ENCODE measurements around the gene QKI. TPM values are rescaled to one million over a fixed set of nuclear protein-coding genes. Genes with fewer than 3 reads are reported as not detected.

The QKI gene
- polyA plus RNA-seq, 3 donors: 183 to 211 (median 201) TPM

- no peak for DNase-seq
Measured at GRCh38 chr6:163386329-163386908, 28.1 kb upstream of the QKI start.

- DNase-seq: no peak
Measured at GRCh38 chr6:163387317-163387716, 27.2 kb upstream of the QKI start.

GRCh38 chr6:163389354-163389753 lies 25.2 kb upstream of the QKI start:
- DNase-seq: no peak

- no peak for DNase-seq
Measured at GRCh38 chr6:163390770-163391169, 23.7 kb upstream of the QKI start.

GRCh38 chr6:163391985-163392384 lies 22.5 kb upstream of the QKI start:
- no peak for DNase-seq

GRCh38 chr6:163392533-163392932 lies 22.0 kb upstream of the QKI start:
- DNase-seq: no peak

- no peak for DNase-seq
Measured at GRCh38 chr6:163393923-163394322, 20.6 kb upstream of the QKI start.

- no peak for DNase-seq
Measured at GRCh38 chr6:163394659-163395058, 19.9 kb upstream of the QKI start.

GRCh38 chr6:163395122-163395830 lies 19.2 kb upstream of the QKI start:
- DNase-seq: no peak

GRCh38 chr6:163395831-163396185 lies 18.7 kb upstream of the QKI start:
- no peak for DNase-seq

- DNase-seq: no peak
Measured at GRCh38 chr6:163397326-163397725, 17.2 kb upstream of the QKI start.

- no peak for DNase-seq
Measured at GRCh38 chr6:163398115-163398514, 16.4 kb upstream of the QKI start.

- no peak for DNase-seq
Measured at GRCh38 chr6:163398815-163399214, 15.7 kb upstream of the QKI start.

GRCh38 chr6:163400509-163400908 lies 14.0 kb upstream of the QKI start:
- no peak for DNase-seq

- DNase-seq: no peak
Measured at GRCh38 chr6:163401039-163401885, 13.3 kb upstream of the QKI start.

- no peak for DNase-seq
Measured at GRCh38 chr6:163402616-163403015, 11.9 kb upstream of the QKI start.

- DNase-seq: no peak
Measured at GRCh38 chr6:163404825-163405265, 9.7 kb upstream of the QKI start.

GRCh38 chr6:163405412-163406309 lies 8.9 kb upstream of the QKI start:
- no peak for DNase-seq

GRCh38 chr6:163406366-163406765 lies 8.2 kb upstream of the QKI start:
- DNase-seq: no peak

GRCh38 chr6:163406830-163407229 lies 7.7 kb upstream of the QKI start:
- no peak for DNase-seq

GRCh38 chr6:163408352-163408991 lies 6.0 kb upstream of the QKI start:
- DNase-seq: no peak

All from renal pelvis (tissue), 4 donors.